ENCODE data around the gene TK1.

DNA sequence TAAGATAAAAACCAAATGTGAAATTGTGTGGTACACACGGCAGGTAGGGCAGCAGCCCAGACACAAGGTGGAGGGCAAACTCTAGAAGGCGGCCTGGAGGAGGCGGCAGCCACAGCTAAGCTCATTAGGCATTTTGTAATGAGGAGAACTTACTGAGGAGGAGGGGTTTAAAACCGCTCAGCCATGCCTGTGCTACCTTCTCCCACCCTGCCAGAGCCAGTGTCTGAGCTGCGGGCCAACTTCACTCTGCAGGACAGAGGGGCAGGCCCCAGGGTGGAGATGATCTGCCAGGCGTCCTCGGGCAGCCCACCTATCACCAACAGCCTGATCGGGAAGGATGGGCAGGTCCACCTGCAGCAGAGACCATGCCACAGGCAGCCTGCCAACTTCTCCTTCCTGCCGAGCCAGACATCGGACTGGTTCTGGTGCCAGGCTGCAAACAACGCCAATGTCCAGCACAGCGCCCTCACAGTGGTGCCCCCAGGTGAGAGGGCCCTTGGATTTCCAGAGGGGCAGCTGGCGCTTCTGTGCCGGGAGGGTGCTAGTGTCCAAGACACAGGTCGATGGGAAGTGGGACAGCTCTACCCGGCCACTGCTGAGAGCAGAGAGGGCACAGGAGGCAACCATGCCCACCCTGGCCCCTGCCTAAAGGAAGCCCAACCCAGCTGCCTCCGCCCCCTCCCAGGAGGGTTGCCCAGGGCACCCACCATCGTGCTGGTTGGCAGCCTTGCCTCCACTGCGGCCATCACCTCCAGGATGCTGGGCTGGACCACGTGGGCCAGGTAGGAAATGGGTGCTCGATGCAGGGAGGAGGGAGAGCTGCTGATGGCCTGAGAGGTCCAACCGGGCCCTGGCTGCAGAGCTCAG lies 22.7 kb downstream of the TK1 start:
- TF ChIP-seq, protein P1, sequence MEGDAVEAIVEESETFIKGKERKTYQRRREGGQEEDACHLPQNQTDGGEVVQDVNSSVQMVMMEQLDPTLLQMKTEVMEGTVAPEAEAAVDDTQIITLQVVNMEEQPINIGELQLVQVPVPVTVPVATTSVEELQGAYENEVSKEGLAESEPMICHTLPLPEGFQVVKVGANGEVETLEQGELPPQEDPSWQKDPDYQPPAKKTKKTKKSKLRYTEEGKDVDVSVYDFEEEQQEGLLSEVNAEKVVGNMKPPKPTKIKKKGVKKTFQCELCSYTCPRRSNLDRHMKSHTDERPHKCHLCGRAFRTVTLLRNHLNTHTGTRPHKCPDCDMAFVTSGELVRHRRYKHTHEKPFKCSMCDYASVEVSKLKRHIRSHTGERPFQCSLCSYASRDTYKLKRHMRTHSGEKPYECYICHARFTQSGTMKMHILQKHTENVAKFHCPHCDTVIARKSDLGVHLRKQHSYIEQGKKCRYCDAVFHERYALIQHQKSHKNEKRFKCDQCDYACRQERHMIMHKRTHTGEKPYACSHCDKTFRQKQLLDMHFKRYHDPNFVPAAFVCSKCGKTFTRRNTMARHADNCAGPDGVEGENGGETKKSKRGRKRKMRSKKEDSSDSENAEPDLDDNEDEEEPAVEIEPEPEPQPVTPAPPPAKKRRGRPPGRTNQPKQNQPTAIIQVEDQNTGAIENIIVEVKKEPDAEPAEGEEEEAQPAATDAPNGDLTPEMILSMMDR (IDR thresholded peaks at IDR 0.05): no peak
- no peak for TF ChIP-seq POLR2A (IDR thresholded peaks at IDR 0.05)
